H9 (cell line): ENCODE results near the gene CLDN22. TPM values are rescaled to one million over a fixed set of nuclear protein-coding genes. Genes with fewer than 3 reads are reported as not detected.

Experiments used
- DNase-seq: peaks from one replicate; pipeline ENCODE4 v3.0.0-alpha.2; 2017
- H2AFZ ChIP-seq: one replicate; pipeline ENCODE4 v1.6.1; 2013; ENCODE audit warnings: mild to moderate bottlenecking, low read length, control low read depth, moderate library complexity
- H2AK5ac ChIP-seq: 2 replicates; pipeline ENCODE4 v1.6.1; 2013; ENCODE audit warnings: low read length, control low read depth, mixed read lengths; ENCODE audit not compliant: insufficient read length
- H2BK120ac ChIP-seq: one replicate; pipeline ENCODE4 v1.6.1; 2013; ENCODE audit warnings: low read depth, mild to moderate bottlenecking, low read length, control low read depth, inconsistent platforms; ENCODE audit not compliant: poor library complexity, severe bottlenecking
- H2BK12ac ChIP-seq: 2 replicates; pipeline ENCODE4 v1.6.1; 2013; ENCODE audit warnings: low read length, control low read depth, mixed read lengths, low read depth; ENCODE audit not compliant: insufficient read length
- H2BK15ac ChIP-seq: 2 replicates; pipeline ENCODE4 v1.6.1; 2013; ENCODE audit warnings: low read depth, low read length, control low read depth
- H2BK20ac ChIP-seq: one replicate; pipeline ENCODE4 v1.6.1; 2013; ENCODE audit warnings: low read depth, mild to moderate bottlenecking, low read length, control low read depth, inconsistent platforms; ENCODE audit not compliant: poor library complexity, severe bottlenecking
- H2BK5ac ChIP-seq: 2 replicates; pipeline ENCODE4 v1.6.1; 2013; ENCODE audit warnings: low read length, control low read depth, mixed read lengths; ENCODE audit not compliant: insufficient read length
- H3K14ac ChIP-seq: 2 replicates; pipeline ENCODE4 v1.6.1; 2013; ENCODE audit warnings: low read length, control low read depth; ENCODE audit not compliant: insufficient read depth
- H3K18ac ChIP-seq: 2 replicates; pipeline ENCODE4 v1.6.1; 2013; ENCODE audit warnings: low read depth, mild to moderate bottlenecking, mixed read lengths, low read length, control low read depth; ENCODE audit not compliant: insufficient read length
- H3K23ac ChIP-seq: 2 replicates; pipeline ENCODE4 v1.6.1; 2013; ENCODE audit warnings: low read length, control low read depth, mixed read lengths, low read depth; ENCODE audit not compliant: insufficient read length
- H3K23me2 ChIP-seq: 2 replicates; pipeline ENCODE4 v1.6.1; 2013; ENCODE audit warnings: low read depth, mild to moderate bottlenecking, mixed read lengths, low read length, control low read depth; ENCODE audit not compliant: insufficient read length, poor library complexity, severe bottlenecking
- H3K27ac ChIP-seq: 2 replicates; pipeline ENCODE4 v1.5.1; 2013; ENCODE audit warnings: low read length, control low read depth, mixed read lengths, low read depth; ENCODE audit not compliant: insufficient read length
- H3K27me3 ChIP-seq: 2 replicates; pipeline ENCODE4 v1.6.1; 2013; ENCODE audit warnings: low read length, control low read depth, inconsistent platforms; ENCODE audit not compliant: insufficient read depth
- H3K4ac ChIP-seq: 2 replicates; pipeline ENCODE4 v1.6.1; 2013; ENCODE audit warnings: low read depth, mild to moderate bottlenecking, control low read depth, inconsistent platforms, low read length, moderate library complexity
- H3K4me1 ChIP-seq: 2 replicates; pipeline ENCODE4 v1.6.1; 2013; ENCODE audit warnings: low read length, control low read depth, inconsistent platforms; ENCODE audit not compliant: insufficient read depth
- H3K4me2 ChIP-seq: 2 replicates; pipeline ENCODE4 v1.6.1; 2013; ENCODE audit warnings: low read length, control low read depth, mixed read lengths; ENCODE audit not compliant: insufficient read length, insufficient read depth
- H3K56ac ChIP-seq: 2 replicates; pipeline ENCODE4 v1.6.1; 2013; ENCODE audit warnings: low read depth, mild to moderate bottlenecking, mixed read lengths, low read length, control low read depth; ENCODE audit not compliant: insufficient read length
- H3K79me1 ChIP-seq: 2 replicates; pipeline ENCODE4 v1.6.1; 2013; ENCODE audit warnings: low read depth, mild to moderate bottlenecking, moderate library complexity, low read length, control low read depth, inconsistent platforms; ENCODE audit not compliant: insufficient read depth, poor library complexity, severe bottlenecking
- H3K79me2 ChIP-seq: 2 replicates; pipeline ENCODE4 v1.6.1; 2013; ENCODE audit warnings: low read length, control low read depth, inconsistent platforms; ENCODE audit not compliant: insufficient read depth
- H3K9ac ChIP-seq: 2 replicates; pipeline ENCODE4 v1.6.1; 2013; ENCODE audit warnings: low read length, control low read depth, mixed read lengths; ENCODE audit not compliant: insufficient read length; ENCODE audit errors: extremely low read depth
- H3K9me3 ChIP-seq: one replicate; pipeline ENCODE4 v1.6.1; 2013; ENCODE audit warnings: low read depth, low read length, inconsistent platforms; ENCODE audit not compliant: control insufficient read depth
- H3T11ph ChIP-seq: one replicate; pipeline ENCODE4 v1.6.1; 2013; ENCODE audit warnings: mild to moderate bottlenecking, low read length, control low read depth, inconsistent platforms
- H4K20me1 ChIP-seq: one replicate; pipeline ENCODE4 v1.6.1; 2013; ENCODE audit not compliant: control insufficient read depth, insufficient read length, insufficient read depth
- H4K5ac ChIP-seq: 2 replicates; pipeline ENCODE4 v1.6.1; 2013; ENCODE audit warnings: low read depth, mild to moderate bottlenecking, mixed read lengths, low read length, control low read depth; ENCODE audit not compliant: insufficient read length
- H4K8ac ChIP-seq: replicated peaks from 2 replicates; pipeline ENCODE4 v1.6.1; 2013; ENCODE audit warnings: low read length, control low read depth, mixed read lengths, low read depth; ENCODE audit not compliant: insufficient read length
- H4K91ac ChIP-seq: 2 replicates; pipeline ENCODE4 v1.6.1; 2013; ENCODE audit warnings: low read depth, mild to moderate bottlenecking, moderate library complexity, mixed read lengths, low read length, control low read depth; ENCODE audit not compliant: insufficient read length
- H3K27ac Mint-ChIP-seq, 3 experiments: 2 replicates in 2 of 3; 3 replicates in 1 of 3; pipeline ENCODE4 v1.8.0; 2020 to 2021; ENCODE audit warnings: mixed read lengths in 3 of 3, mild to moderate bottlenecking in 1 of 3, moderate library complexity in 1 of 3
- H3K27me3 Mint-ChIP-seq: 2 replicates; pipeline ENCODE4 v1.8.0; 2021; ENCODE audit warnings: low read depth, mild to moderate bottlenecking, moderate library complexity, mixed read lengths
- H3K36me3 Mint-ChIP-seq, 3 experiments: 2 replicates in 2 of 3; 3 replicates in 1 of 3; pipeline ENCODE4 v1.8.0; 2020 to 2021; ENCODE audit warnings: low read depth in 3 of 3, mixed read lengths in 3 of 3; ENCODE audit not compliant: insufficient read depth in 1 of 3
- H3K4me1 Mint-ChIP-seq, 2 experiments: 2 replicates each; pipeline ENCODE4 v1.8.0; 2020; ENCODE audit warnings: mixed read lengths in 2 of 2
- H3K4me3 Mint-ChIP-seq, 2 experiments: 2 replicates in 1 of 2; 3 replicates in 1 of 2; pipeline ENCODE4 v1.8.0; 2020 to 2021; ENCODE audit warnings: mild to moderate bottlenecking in 2 of 2, mixed read lengths in 2 of 2, moderate library complexity in 1 of 2
- H3K9me3 Mint-ChIP-seq, 2 experiments: 2 replicates in 1 of 2; 3 replicates in 1 of 2; pipeline ENCODE4 v1.8.0; 2020; ENCODE audit warnings: mild to moderate bottlenecking in 2 of 2, mixed read lengths in 2 of 2, moderate library complexity in 1 of 2
- WGBS: extraction: QIAGEN DNeasy Blood & Tissue Kit; methylation state at CpG from one replicate; pipeline ENCODE4 v1.1.7; 2013; ENCODE audit warnings: missing lambda C conversion rate, low lambda C conversion rate, mixed read lengths; ENCODE audit not compliant: insufficient read length; ENCODE audit errors: extremely low coverage; 5-methylcytosine and 5-hydroxymethylcytosine counted together
- total RNA-seq: library from RNA; stranded (reverse); gene quantifications from 2 replicates; pipeline ENCODE4 v1.2.1, GENCODE V29; 2021
- TF ChIP-seq, protein P1 (sequence below): fragments of 200-600 bp; sonication (generic); conservative IDR thresholded peaks from 3 replicates; pipeline ENCODE4 v1.8.0; 2021; ENCODE audit warnings: antibody characterized with exemption, mild to moderate bottlenecking

The CLDN22 gene
- total RNA-seq, 1 experiment from 2014 or later: not detected

DNA sequence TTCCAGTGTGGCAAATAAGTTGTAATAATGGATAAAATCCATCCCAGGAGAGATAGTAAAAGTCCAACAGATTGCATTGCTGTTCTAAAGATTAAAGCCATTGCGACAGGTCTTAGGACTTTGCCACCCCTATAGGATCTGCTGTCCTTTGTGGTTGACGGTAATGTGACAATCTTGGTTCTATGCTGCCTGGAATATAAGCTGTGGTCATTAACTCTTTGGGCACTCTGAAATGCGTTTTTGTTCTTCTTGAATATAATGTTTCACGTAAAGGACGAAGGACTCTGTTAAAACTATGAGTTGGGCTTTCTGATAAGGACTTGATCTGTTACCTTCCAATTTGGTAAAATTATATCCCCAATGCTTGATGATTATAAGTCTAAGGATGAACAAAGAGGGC, 2.2 kb upstream of the CLDN22 start, which contains the start of gene CLDN24:
Gene CLDN24 (minus strand): TSS at position 101 of the 400 bp plus-strand sequence. CDS start 0 bp downstream, at position 101.
- TF ChIP-seq, protein P1, sequence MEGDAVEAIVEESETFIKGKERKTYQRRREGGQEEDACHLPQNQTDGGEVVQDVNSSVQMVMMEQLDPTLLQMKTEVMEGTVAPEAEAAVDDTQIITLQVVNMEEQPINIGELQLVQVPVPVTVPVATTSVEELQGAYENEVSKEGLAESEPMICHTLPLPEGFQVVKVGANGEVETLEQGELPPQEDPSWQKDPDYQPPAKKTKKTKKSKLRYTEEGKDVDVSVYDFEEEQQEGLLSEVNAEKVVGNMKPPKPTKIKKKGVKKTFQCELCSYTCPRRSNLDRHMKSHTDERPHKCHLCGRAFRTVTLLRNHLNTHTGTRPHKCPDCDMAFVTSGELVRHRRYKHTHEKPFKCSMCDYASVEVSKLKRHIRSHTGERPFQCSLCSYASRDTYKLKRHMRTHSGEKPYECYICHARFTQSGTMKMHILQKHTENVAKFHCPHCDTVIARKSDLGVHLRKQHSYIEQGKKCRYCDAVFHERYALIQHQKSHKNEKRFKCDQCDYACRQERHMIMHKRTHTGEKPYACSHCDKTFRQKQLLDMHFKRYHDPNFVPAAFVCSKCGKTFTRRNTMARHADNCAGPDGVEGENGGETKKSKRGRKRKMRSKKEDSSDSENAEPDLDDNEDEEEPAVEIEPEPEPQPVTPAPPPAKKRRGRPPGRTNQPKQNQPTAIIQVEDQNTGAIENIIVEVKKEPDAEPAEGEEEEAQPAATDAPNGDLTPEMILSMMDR: no peak
- no peaks in the 10 kb centered on the region for H3K23me2 ChIP-seq
- no peak within 1 kb of the TSS for H2BK15ac ChIP-seq
- H2BK12ac ChIP-seq: no peak within 1 kb of the TSS
- no peak within 1 kb of the TSS for H2BK120ac ChIP-seq
- H3T11ph ChIP-seq: no peak within 1 kb of the TSS
- H3K4me1 Mint-ChIP-seq: peaks cover 0 to 7% of the 10 kb centered on the region in 2 experiments; a peak in 1 of 4 replicates
- no peaks in the 10 kb centered on the region for H3K27me3 ChIP-seq
- DNase-seq: no peak
- H4K20me1 ChIP-seq: no peaks in the 10 kb centered on the region
- peaks cover 19 to 20% of the 10 kb centered on the region in 2 experiments for H3K9me3 Mint-ChIP-seq
- H3K18ac ChIP-seq: no peak within 1 kb of the TSS
- no peaks in the 10 kb centered on the region for H3K27me3 Mint-ChIP-seq
- H3K36me3 Mint-ChIP-seq: peaks cover 12 to 32% (median 23%) of the 10 kb centered on the region in 3 experiments
- H3K27ac Mint-ChIP-seq: peak within 1 kb of the TSS in 2 of 3 experiments; percentile 7 to 44; a peak in 2 of 7 replicates
- H4K8ac ChIP-seq: no peak within 1 kb of the TSS
- no peak within 1 kb of the TSS; the same call in 1 of the 2 replicates for H3K14ac ChIP-seq
- H2BK20ac ChIP-seq: no peak within 1 kb of the TSS
- H3K4me1 ChIP-seq: no peaks in the 10 kb centered on the region
- no peak within 1 kb of the TSS for H3K23ac ChIP-seq
- H4K91ac ChIP-seq: no peak within 1 kb of the TSS
- H3K79me2 ChIP-seq: no peaks in the 10 kb centered on the region; the same call in 1 of the 2 replicates
- no peak within 1 kb of the TSS for H3K4ac ChIP-seq
- H2BK5ac ChIP-seq: no peak within 1 kb of the TSS
- no peak within 1 kb of the TSS for H2AK5ac ChIP-seq
- no CpG with 5 or more reads among the region's 5 CpGs for WGBS
- no peak within 1 kb of the TSS for H2AFZ ChIP-seq
- H3K56ac ChIP-seq: no peak within 1 kb of the TSS
- no peaks in the 10 kb centered on the region for H3K79me1 ChIP-seq
- H3K27ac ChIP-seq: no peak within 1 kb of the TSS
- no peaks in the 10 kb centered on the region for H3K9me3 ChIP-seq
- H3K9ac ChIP-seq: no peak within 1 kb of the TSS
- no peak within 1 kb of the TSS for H4K5ac ChIP-seq
- no peak within 1 kb of the TSS for H3K4me3 Mint-ChIP-seq
- H3K4me2 ChIP-seq: no peak within 1 kb of the TSS
